COLO668 (cell line): ENCODE data around the gene GRIN1.
A peak's percentile ranks its signal among the peaks of the same experiment; 100 is the strongest.

ENCODE experiments used
- DNase-seq: peaks from one replicate; lab custom pipeline; 2025; ENCODE audit not compliant: unreplicated experiment; lab: John Stamatoyannopoulos, UW

The GRIN1 gene

GRCh38 chr9:137176302-137177182 lies 37.6 kb downstream of the GRIN1 start:
- DNase-seq = peak; percentile 52

- DNase-seq = no peak
These were observed 39.4 kb downstream of the GRIN1 start for GRCh38 chr9:137178201-137178938.

- no peak for DNase-seq
These were observed 40.1 kb downstream of the GRIN1 start for GRCh38 chr9:137178939-137179630.

GRCh38 chr9:137179761-137180160 lies 40.8 kb downstream of the GRIN1 start:
- no peak for DNase-seq

DNA sequence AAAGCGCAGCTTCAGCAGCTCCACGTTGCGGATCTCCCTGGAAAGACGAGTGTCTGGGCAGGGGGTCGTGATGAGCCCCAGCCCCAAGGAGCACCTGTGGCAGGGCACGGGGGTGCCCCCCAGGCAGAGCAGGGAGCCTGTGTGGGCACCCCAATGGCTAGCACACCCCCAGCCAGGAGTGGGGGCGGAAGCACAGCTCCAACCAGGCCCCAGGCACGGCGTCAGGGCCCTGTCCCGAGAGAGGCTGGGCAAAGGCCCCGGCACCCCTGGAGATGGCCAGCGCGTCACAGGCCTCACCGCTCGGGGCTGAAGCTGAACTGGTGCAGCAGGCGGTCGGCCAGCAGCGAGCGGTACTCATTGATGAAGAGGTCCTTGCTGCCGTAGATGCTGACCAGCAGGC lies 41.5 kb downstream of the GRIN1 start:
- no peak for DNase-seq

DNA sequence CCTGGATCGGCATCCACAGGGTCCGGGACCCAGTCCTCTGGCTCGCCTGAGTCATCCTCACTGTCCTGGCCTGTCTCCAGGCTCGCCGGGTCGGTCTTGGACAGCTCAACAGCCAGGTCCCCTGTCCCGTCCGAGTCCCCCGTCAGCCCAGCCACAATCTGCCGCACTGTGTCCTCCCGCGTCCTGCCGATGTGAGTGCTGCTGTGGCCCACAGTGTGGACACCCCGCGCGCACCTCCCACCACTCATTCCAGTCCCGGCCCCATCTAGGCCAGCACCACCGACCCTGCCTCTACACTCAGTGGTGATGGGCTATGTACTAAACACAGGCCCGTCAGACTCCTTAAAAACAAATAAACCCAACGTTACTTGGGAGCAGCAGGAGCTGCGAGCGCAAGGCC lies 42.7 kb downstream of the GRIN1 start:
- DNase-seq = no peak

GRCh38 chr9:137182836-137183235 lies 43.9 kb downstream of the GRIN1 start:
- no peak for DNase-seq

DNA sequence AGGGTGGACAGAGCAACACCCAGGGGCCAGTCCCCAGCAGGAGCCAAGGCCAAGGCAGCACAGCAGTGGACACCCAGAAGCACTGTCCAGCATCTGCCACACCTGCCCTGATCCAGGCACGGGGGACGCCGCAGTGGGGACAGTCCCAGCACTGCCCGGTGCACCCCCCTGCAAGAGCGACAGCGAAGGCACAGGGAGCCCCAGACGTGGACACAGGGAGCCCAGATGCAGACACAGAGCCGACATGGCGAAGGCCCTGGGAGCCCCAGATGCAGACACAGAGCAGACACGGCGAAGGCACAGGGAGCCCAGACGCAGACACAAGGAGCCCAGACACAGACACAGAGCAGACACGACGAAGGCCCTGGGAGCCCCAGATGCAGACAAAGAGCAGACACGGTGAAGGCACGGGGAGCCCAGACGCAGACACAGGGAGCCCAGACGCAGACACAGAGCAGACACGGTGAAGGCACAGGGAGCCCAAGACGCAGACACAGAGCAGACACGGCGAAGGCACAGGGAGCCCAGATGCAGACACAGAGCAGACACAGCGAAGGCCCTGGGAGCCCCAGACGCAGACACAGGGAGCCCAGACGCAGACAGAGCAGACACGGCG lies 45.1 kb downstream of the GRIN1 start:
- DNase-seq = no peak

- no peak for DNase-seq
These were observed 46.1 kb downstream of the GRIN1 start for GRCh38 chr9:137184881-137185660.

GRCh38 chr9:137185921-137186320 lies 47.0 kb downstream of the GRIN1 start:
- no peak for DNase-seq

DNA sequence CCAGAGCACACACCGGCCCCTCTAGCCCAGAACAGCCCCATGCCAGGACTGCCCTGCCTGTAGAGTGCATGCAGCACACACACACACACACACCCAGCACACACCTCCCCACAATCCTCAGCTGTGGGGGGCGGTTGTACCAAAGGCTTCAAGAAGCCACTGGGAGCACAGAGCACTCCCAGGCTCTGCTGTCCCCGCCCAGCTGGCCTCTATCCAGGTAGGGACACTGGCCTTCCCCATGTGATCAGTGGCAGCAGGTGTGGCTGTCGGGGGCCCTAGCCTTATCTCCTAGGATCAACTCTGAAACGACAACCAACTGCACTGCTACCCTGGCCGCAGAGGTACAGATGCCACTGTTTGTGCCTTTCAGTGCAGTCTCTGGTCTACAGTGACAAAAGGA lies 47.4 kb downstream of the GRIN1 start:
- DNase-seq = peak; percentile 18

- no peak for DNase-seq
These were observed 48.4 kb downstream of the GRIN1 start for GRCh38 chr9:137187386-137187785.

- no peak for DNase-seq
These were observed 49.1 kb downstream of the GRIN1 start for GRCh38 chr9:137188086-137188489.

DNA sequence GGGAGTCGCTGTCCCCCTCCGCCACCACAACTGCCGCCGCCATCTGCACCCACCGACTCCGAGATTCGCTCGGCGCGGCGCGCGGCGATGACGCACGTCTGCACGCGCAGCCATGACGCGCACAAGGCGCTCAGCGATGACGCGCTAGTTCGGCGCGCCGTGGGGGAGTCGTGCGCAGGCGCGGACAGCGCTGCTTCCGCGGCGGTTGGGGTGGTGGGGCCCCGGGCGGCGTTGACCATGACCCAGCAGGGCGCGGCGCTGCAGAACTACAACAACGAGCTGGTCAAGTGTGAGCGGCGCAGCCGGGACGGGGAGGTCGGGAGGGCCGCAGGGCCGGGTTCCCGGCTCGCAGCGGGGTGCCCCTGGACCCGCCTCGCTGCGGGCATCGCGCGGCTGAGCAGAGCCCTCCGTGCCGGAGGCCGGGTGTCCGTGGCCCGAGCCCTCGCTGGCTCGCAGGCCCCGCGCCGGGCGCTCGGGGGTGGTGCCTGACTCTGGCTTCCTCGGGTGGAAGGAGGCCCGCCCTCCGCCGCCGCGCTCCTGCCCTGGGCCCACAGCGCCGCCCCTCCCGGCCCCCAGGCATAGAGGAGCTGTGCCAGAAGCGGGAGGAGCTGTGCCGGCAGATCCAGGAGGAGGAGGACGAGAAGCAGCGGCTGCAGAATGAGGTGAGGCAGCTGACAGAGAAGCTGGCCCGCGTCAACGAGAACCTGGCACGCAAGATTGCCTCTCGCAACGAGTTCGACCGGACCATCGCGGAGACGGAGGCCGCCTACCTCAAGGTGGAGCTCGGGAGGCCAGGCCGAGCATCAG lies 49.7 kb downstream of the GRIN1 start, which contains the start of the genes ANAPC2 and SSNA1:
Gene ANAPC2, minus strand, starts transcription at position 71 of the 807 bp plus-strand sequence. Its CDS starts 28 bp downstream, at position 43.
Gene SSNA1, plus strand, starts transcription at position 187 of the 807 bp plus-strand sequence. Its CDS starts 51 bp downstream, at position 238.
- DNase-seq = peak; percentile 97

DNA sequence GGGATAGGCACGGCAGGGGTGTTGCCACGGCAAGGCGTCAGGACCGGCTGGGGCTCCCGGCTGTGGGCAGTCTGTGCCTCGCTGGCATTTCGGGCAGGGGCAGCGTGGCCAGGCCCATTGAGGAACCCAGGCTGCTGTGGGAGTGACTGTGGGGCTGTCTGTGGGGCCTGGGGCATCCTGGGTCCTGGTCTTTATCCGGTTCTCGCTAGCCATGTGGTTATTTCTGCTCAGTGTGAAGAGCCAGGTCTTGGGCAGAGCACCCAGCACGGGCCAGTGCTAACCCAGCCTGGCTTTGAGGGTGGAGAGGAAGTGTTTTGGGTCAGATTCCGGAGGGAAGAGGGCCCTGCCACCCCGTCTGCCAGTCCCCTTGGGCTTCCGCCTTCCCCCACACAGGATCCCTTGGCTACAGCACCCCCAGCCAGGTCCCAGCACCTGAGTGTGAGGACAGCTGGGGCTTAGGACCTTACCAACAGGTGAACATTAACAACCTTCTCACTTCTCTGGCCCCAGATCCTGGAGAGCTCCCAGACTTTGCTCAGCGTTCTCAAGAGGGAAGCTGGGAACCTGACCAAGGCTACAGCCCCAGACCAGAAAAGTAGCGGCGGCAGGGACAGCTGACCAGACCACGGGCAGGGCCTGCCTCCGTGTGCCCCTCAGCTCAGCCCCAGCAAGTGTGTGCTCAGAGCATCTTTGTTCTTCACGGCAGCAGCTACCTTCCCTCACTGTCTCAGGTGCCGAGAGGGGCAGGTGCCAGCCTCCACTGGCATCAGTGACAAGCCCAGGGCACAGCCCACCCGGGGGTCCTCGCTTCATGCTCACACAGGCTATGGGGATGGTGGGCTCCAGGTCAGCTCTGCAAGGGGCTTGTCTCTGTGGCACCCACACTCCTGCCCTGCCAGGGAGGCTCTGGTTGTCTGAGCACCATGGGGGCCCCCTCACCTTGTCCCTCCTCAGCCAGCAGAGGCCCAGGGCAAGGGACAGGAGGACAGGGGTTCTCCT lies 50.6 kb downstream of the GRIN1 start:
- DNase-seq = no peak

GRCh38 chr9:137190315-137190856 lies 51.4 kb downstream of the GRIN1 start:
- DNase-seq = peak; percentile 28

GRCh38 chr9:137191245-137191644 lies 52.3 kb downstream of the GRIN1 start:
- no peak for DNase-seq
